ENCODE data around the gene RPS27L.

RPS27L gene

DNA sequence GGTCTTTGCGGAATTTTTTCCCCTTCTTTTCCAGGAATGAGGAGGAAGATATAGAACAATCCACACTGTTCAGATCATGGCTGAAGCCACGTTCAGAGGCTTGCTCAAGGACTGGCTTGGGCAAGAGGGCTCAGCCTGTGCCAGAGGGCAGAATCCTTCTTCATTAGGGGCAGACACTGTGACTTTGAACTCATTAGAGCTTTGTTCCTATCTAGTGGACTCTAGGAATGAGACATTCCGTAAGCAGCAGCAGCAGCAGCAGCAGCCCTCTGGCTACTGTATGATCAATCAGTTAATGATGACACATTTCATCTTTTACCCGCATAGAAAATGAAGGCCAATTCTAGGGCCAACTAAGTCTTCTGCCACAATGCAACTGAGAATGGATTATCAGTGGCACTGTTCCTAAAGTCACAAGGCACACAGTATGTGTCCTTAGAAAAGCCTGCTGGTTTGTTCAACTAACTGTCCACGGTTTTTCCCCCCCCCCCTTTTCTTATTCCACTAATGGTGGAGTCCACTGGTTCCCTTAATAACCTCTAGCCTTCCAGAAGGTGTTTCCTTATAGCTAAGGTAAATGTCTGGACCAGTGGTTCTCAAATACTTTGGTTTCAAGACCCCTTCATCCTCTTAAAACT lies 30.4 kb upstream of the RPS27L start:
- no peak for DNase-seq

DNA sequence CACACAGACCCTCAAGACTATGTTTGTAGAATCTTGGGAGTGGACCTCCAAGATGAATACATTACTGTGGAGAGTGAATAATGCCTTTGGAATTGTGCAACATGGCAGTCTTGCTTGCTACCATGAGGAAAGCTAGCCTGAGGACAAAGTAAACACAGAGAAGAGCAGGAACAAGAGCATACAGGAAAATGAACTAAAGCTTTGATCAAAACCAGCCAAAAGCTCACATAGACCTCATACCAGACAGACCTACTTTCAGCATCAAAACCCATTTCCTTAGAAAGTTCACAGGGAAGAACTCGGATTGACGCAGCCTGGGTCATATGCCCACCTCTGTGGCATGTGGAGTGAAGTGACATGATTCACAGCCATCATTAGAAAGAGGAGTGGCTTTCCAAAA lies 28.8 kb upstream of the RPS27L start:
- DNase-seq: no peak

DNA sequence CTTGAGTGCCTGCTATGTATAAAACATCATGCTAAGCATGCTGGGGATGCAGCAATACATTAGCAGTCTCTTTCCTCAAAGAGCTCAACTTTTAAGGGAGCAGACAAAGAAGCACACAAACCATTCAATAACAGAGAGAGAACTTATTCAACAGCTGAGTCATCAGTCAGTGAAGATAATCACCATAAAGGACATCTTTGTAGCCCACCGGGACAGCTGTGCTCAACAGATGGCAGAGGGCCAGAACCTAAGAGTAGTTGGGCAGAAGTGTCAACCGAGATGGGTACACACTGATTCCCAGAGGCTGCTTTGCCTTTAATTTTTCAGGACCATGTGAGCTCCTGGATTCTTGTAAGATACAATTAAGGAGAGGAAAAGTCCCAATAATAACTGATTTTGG lies 27.9 kb upstream of the RPS27L start:
- no peak for DNase-seq

DNA sequence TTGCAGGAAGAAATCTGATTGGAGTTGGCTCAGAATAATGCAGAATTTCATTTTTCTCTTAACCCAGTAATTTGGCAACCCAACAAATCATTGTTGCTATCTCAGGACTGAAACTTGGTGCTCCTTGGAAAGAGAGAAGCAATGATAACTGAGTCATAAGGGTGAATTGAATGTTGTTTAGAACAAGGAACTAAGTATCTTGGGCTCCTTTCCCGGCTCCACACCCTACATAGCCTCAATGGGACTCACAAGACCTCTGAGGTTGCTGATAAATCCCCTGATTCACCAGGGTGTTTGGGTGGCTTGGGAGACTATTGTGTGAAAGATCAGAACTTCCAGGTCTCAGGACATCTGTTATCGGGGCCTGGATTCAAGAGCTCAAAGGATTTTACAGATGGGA lies 24.4 kb upstream of the RPS27L start:
- DNase-seq: no peak

DNA sequence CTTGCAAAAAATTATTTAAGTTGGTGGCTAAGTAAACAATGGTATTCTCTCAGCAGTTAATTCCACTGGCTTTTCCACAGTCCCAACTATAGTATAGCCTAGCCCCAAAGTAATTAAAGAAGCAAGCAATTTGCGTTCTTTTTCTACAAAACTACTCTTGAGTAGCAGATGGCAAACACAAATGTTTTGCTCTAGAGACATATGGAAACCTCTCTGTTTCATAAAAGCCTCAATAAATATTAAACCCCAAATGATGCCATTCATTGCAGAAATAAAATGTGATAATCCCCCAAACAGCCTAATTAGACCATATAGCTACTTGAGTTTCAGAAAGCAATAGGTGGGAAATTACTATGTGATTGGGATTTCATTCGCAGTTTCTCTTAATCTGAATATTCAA lies 23.5 kb upstream of the RPS27L start:
- DNase-seq: no peak

DNA sequence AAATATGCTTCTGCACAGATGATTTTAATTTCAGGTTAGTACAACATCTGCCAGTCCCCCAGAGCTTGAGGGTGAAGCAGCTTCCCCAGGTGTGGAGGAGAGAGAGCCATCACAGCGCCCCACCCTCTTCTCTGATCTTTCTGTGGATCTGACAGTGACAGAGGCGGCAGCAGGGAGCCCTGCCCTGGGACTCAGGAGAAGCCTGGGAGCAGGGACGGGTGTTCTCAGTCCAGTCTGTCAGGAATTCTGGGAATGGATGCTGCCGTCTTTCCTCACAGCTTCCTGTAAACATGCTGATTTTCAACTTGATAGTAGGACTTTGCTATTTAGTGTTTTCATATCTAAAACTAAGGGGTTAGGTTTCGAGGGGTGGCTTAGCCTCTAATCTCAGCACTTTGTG lies 20.8 kb upstream of the RPS27L start:
- no peak for DNase-seq

DNA sequence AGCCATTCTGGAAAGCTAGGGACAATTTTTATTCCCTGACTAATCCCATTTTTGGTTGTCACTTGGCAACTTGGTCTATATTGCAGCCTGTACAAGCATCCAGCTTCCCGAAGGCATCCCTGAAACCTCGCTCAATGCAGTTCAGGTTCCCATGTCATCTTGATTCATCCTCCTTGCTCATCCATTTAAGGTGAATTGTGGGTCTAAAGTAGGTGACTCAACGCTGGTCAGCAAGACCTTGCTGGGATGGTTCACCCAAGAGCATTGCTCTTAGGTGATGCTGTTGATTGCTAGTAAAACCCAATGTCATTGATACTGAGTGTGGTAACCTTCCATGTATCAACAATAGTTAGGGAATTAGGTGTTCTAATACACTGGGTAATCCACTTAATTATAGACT lies 19.0 kb upstream of the RPS27L start:
- no peak for DNase-seq

DNA sequence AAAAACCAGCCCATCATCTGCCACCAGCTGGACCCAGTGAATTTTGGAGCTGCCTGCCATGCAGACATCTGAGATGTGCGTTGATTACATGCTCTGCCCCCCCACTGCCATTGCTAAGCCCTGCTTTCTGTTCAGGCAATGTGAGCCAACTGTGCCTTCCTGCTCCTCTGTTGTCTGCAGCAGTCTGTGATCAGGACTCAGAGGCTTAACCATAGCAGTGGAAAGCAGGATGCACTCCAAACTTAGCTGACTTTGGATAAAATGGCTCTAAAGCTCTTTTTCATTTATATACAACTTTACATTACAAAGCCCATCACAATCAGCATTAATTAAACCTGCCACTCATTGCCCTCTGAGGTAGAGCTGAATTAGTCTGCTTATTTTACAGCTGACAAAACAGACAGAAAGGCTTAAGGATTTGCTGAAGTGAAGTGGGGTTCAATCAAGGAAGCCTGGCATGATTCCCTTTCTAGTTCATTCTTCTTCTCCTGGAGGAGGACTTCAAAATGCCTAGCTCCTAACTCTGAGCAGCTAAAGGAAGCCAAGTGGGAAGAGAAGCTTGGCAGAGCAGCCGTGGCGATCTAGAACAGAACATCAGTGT lies 15.7 kb upstream of the RPS27L start:
- no peak for DNase-seq

DNA sequence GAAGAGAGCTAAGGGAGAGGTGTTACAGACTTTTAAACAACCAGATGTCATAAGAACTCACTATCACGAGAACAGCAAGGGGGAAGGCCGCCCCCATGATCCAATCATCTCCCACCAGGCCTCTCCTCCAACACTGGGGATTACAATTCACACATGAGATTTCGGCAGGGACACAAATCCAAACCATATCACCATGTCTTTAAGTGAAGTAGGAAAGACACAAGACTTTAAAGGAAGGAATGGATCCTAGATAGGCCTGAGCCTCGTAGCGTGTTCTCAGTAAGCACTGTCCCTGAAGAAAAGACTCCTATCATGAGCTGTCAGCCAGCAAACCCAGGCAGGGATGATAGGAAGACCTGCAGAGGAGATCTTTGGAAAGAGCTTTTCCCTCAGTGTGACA lies 15.1 kb upstream of the RPS27L start:
- no peak for DNase-seq

DNA sequence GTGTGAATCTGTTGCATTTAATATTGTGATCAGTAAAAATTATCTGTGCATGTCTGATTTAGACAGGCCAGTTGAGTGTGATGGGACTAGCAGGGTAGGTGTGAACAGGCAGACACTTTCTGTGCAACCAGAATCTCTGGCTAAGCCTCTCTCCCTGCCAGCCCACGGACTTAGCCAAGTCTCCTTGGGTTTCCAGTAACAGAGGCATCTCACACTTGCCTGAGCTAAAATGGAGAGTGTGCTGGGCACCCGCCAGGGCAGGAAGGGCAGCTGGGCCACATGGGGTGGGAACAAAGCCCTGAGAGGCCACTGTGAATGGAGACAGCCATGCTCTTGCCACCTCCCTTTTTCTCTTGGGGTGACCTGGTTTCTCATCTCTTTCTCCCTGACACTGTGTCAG lies 12.5 kb upstream of the RPS27L start:
- DNase-seq: no peak

DNA sequence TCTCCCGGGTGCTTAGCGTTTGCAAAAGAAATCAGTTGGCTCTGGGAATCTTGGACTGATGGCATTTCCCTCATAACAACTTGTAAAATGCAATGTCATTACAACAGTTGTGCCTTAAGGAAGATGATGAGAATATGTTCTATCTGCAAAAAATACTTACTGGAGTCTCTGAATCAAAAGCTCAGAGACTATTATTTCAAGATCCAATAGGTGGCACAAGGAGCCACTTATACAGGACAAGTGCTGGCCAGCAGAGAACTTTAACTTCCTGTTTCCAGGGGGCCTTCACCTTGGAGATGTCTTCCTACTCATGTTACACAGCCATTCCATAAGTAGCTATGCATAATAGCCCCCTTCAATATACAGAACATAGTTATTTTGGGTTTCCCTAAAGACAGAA lies 8.9 kb upstream of the RPS27L start:
- no peak for DNase-seq

DNA sequence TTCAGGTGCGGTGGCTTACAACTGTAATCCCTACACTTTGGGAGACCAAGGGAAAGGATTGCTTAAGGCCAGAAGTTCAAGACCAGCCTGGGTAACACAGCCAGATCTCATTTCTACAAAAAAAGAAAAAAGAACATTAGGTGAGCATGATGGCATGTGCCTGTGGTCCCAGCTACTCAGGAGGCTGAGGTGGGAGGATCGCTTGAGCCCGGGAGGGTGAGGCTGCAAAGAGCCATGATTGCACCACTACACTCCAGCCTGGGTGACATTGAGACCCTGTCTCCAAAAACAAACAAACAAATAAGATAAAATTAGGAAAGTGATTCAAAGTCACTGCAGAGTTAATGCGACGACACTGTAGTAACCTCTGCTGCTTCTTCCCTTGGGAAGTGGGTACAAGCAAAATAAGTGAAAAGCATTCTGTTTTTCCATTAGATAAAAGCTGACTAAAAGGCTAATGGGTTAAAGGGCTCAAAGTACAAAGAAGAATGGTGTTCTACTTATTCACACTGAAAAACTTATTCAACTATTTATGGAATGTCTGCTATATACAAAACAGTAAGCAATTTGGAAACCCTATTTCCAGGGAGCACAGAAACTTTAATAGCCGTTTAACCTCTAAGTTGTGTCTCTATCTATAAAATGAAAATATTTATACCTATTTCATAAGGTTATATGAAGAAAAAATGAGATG lies 8.0 kb upstream of the RPS27L start:
- DNase-seq: no peak

DNA sequence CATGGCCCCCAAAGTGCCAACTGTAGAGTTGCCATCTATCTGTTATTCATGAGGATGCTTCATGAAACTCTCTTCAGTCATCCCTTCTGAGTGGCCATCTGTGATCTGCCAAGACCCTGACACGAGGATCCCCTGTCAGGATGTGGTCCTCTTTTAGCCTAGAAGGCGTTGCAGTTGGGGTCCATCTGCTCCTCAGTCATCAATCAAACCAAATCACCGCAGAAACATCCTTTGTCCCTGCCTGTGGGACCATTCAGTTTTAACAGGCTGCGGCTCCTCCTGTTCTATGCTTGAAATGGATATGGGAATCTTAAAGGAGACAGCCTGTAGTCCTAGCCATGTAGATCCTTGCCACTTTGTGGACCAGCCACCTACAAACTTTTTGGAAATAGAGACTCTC lies 5.9 kb upstream of the RPS27L start:
- DNase-seq: no peak

DNA sequence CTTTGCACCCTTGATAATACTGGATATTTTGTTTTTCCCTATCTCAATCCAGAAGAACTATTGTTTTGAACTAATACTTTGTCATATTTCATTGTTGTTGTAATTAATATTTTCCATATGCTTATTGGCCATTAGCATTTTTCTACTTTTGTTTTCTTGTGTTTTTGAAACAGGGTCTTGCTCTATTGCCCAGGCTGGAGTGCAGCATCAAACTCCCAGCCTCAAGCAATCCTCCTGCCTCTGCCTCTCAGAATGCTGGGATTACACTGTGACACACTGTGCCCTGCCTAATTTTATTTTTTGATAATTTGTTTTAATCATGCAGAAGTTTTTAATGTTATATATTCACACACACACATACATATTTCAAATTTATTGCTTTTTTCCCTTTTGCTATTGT lies 3.4 kb upstream of the RPS27L start:
- no peak for DNase-seq

DNA sequence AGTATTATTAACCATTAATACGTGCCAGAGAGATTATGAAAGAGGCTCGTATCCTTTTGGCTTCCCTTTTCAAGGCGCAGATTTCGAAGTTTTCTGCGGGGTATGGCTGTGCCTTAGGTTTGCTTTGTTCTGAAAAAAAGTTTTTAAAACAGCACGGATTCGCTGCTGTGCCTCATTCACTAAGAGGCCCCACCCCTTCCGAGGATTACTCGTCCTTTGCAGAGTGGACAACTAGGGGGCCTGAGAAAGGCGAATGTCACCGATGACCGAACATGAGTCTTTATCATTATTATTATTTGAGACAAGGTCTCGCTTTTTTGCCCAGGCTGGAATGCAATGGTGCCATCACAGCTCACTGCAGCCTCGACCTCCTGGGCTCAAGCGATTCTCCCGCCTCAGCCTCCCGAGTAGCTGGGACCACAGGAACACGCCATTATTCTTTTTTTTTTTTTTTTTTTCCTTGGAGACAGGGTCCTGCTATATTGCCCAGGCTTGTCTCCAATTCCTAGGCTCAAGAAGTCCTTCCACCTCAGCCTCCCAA lies 684 bp upstream of the RPS27L start:
- no peak for DNase-seq

DNA sequence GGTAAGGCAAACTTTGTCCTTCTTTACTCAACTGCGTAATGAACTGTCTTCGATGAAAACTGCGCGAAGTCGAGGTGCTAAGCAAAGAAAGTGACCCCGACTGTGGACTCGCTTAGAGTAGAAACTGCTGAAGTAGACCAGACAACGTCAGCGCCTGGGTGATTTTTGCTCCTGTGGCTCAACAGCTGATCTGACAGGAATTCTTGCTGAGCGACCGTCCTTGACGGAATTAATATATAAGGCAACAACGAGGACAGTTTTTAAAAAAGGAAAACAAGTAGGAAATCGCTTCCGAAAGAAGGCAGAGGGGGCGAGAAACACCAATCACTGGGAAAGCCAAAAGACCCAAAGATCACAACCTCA lies 541 bp downstream of the RPS27L start:
- DNase-seq: no peak

DNA sequence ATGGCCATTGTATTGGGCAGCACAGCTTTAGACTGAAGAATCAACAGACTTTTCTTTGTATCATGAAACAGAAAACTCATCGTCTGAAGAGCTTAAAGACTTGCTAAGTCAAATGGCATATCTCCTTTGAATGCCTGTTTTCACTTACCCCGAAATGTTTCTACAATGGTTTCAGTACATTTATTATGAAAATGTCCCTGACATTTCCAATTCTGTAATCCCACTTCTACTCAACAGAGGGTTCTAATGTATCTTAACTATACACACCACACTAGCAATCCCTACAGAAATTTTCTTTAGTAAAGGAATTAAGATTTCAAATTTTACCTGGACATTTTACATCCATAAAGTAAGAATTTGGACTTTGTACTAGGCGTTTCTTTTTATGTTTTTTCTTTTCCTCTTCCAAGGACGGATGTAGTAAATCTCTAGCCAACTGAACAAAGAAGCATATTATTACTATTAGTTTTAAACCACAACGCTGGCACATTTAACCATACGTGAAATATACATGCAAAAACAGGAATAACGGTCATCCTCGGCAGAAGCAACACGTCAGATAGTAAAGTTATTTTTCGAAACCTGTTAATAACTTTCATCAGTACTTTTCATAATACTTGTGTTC lies 1.1 kb downstream of the RPS27L start:
- no peak for DNase-seq

DNA sequence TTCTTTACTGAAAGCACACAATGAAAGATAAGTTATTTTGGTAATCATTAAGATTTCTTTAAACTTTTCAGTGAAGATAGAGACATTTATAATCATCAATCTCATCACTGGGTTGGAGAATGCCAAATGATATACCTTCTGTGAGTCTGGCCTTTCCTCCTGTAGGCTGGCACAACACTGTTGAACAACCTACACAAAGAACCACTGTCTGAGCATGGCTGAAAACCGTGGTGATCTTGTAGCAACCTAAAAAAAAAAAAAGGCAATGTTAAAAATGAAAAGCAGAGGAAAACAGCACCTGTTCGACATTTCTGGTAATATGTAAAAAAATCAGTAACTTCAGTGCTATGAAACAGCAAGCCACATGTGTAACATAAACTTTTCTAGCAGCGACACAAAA lies 1.8 kb downstream of the RPS27L start:
- DNase-seq: no peak

DNA sequence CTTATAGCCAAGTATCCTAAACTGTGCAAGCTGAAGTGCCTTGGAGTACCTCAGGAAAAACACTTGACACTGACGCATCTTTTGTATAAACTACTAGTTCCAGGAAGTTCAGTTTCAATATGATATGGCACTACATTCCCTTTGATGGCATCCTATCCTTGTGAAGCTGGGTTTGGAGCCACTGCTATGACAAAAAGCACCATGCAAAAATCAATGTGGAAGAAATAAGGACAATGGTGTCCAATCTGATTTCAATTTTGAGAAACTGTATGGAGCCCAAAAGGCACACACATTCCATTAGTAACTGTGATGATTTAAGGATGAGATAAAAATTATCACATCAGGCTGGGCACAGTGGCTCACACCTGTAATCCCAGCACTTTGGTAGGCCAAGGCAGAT lies 5.6 kb downstream of the RPS27L start:
- no peak for DNase-seq

DNA sequence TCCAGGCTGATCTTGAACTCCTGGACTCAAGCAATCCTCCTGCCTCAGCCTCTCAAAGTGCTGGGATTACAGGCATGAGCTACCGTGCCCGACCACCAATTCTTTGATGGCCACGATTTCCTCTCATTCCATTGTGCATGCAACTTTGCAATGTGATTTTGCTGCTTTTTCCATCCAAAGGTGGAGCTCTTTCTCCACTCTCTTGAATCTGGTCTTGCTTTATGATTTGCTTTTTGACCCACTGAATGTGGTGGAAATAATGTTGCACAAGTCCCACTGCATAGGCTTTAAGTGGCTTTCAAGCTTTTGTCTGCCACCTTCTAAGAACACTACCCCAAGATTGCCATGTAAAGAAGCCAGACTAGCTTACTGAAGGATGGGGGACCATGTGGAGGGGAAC lies 10.6 kb downstream of the RPS27L start:
- no peak for DNase-seq

DNA sequence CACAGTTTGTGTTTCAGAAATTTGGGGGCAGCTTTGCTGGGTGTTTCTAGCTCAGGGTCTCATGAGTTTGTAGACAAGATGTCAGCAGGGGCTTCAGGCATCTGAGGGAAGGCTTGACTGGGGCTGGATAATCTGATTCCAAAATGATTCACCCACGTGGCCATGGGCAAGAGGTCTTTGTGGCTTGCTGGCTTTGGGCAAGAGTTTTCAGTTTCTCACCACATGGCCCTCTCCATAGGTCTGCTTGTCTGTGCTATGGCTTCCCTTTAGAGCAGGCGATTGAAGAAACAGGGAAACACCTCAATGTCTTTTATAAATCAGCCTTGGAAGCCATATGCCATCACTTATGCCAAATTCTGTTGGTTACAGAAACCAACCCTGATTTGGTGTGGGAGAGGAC lies 11.9 kb downstream of the RPS27L start:
- DNase-seq: no peak

DNA sequence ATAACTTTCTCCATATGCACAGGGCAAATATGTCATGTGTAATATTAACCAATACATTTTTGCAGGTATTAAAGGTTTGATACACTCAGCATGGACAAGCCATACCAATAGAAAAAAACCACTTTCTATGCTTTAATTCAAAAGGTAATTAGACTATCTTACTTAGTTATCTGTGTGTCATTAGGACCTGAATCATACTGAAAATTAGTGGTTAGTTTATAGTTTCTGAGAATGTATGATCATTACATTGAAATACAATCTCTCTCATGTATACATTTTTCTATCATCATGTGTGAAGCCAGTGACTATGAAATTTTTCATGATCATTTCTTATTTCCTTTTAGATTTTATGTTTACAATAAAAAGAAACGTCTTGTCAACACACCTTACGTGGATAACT lies 16.3 kb downstream of the RPS27L start:
- DNase-seq: no peak

DNA sequence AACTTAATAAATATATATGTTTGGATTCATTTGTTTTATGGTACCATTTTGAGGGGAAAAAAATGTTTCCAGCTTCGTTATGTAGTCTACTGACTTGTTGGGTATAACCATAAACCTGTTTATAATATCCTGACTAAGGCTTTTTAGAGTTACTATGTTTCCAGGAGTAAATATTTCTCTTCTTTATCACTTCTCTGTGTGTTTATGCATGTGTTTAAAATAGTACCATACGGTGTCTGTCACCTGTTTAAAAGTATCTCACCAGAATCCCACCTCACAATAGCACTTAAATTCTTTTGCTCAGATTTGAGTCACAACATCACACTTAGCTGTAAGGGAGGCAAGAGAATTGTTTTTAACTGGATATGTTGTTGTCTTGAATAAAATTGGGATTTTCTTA lies 20.5 kb downstream of the RPS27L start:
- no peak for DNase-seq

DNA sequence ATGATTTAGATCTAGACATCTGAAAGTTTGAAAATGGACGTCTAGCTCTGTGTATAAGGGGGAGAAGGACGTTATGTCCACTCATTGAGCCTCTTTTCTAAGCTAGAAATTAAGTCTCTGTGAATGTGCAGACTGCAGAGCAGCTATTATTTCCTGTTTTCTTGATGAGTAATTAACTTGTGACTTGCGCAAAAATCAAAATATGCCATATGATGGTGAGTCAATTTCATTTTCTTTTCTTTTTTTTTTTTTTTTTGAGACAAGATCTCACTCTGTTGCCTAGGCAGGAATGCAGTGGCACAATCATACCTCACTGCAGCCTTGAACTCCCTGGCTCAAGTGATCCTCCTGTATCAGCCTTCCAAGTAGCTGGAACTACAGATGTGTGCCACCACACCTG lies 21.5 kb downstream of the RPS27L start:
- no peak for DNase-seq

Data from effector CD8-positive, alpha-beta T cell (primary cell).